ENCODE results near the gene SCYGR4.

SCYGR4 gene

GRCh38 chr2:227630322-227630721, 13.0 kb downstream of the SCYGR4 start:
- H3K27ac ChIP-seq (ENCODE audit: low read length): no peak overlapping the region
- DNase-seq (ENCODE audit: low read depth, low spot score): no peak
- no peaks in the 10 kb centered on the region for H3K36me3 ChIP-seq (ENCODE audit: control insufficient read depth, insufficient read depth, low read length)
- WGBS (ENCODE audit: insufficient coverage, insufficient read length): no CpG with 5 or more reads among the region's 3 CpGs
- no peaks in the 10 kb centered on the region for H3K9me3 ChIP-seq (ENCODE audit: control insufficient read depth, insufficient read depth, low read length)
- no peak overlapping the region for H3K4me3 ChIP-seq (ENCODE audit: low read length)
- no peaks in the 10 kb centered on the region for H3K4me1 ChIP-seq (ENCODE audit: control insufficient read depth, insufficient read depth, low read length)
- H3K27me3 ChIP-seq (ENCODE audit: control insufficient read depth, insufficient read depth, low read length): no peaks in the 10 kb centered on the region

GRCh38 chr2:227632827-227633226, 15.5 kb downstream of the SCYGR4 start:
- H3K36me3 ChIP-seq (ENCODE audit: control insufficient read depth, insufficient read depth, low read length): no peaks in the 10 kb centered on the region
- WGBS (ENCODE audit: insufficient coverage, insufficient read length): no CpG with 5 or more reads among the region's 6 CpGs
- H3K27ac ChIP-seq (ENCODE audit: low read length): no peak overlapping the region
- no peaks in the 10 kb centered on the region for H3K27me3 ChIP-seq (ENCODE audit: control insufficient read depth, insufficient read depth, low read length)
- H3K4me3 ChIP-seq (ENCODE audit: low read length): no peak overlapping the region
- no peak for DNase-seq (ENCODE audit: low read depth, low spot score)
- H3K4me1 ChIP-seq (ENCODE audit: control insufficient read depth, insufficient read depth, low read length): no peaks in the 10 kb centered on the region
- no peaks in the 10 kb centered on the region for H3K9me3 ChIP-seq (ENCODE audit: control insufficient read depth, insufficient read depth, low read length)

- Histone ChIP-seq H3K36me3 (ENCODE audit: control insufficient read depth, insufficient read depth, low read length) (no peaks in the 10 kb centered on the region), H3K4me1 (ENCODE audit: control insufficient read depth, insufficient read depth, low read length) (no peaks in the 10 kb centered on the region), H3K27me3 (ENCODE audit: control insufficient read depth, insufficient read depth, low read length) (no peaks in the 10 kb centered on the region), H3K4me3 (ENCODE audit: low read length) (no peak overlapping the region), H3K27ac (ENCODE audit: low read length) (no peak overlapping the region), H3K9me3 (ENCODE audit: control insufficient read depth, insufficient read depth, low read length) (no peaks in the 10 kb centered on the region)
- no CpG with 5 or more reads among the region's 3 CpGs for WGBS (ENCODE audit: insufficient coverage, insufficient read length)
- DNase-seq (ENCODE audit: low read depth, low spot score): no peak
Observed at GRCh38 chr2:227634201-227634600, 16.9 kb downstream of the SCYGR4 start.

GRCh38 chr2:227642656-227643055, 25.4 kb downstream of the SCYGR4 start:
- no peaks in the 10 kb centered on the region for H3K27me3 ChIP-seq (ENCODE audit: control insufficient read depth, insufficient read depth, low read length)
- DNase-seq (ENCODE audit: low read depth, low spot score): no peak
- peaks cover 1% of the 10 kb centered on the region; the same call in 1 of the 2 replicates for H3K4me1 ChIP-seq (ENCODE audit: control insufficient read depth, insufficient read depth, low read length)
- no peak overlapping the region for H3K4me3 ChIP-seq (ENCODE audit: low read length)
- H3K36me3 ChIP-seq (ENCODE audit: control insufficient read depth, insufficient read depth, low read length): no peaks in the 10 kb centered on the region
- WGBS (ENCODE audit: insufficient coverage, insufficient read length): no CpG with 5 or more reads among the region's 2 CpGs
- H3K27ac ChIP-seq (ENCODE audit: low read length): no peak overlapping the region
- no peaks in the 10 kb centered on the region for H3K9me3 ChIP-seq (ENCODE audit: control insufficient read depth, insufficient read depth, low read length)

GRCh38 chr2:227643990-227644551, 26.8 kb downstream of the SCYGR4 start:
- no CpG with 5 or more reads among the region's 5 CpGs for WGBS (ENCODE audit: insufficient coverage, insufficient read length)
- no peak overlapping the region for H3K27ac ChIP-seq (ENCODE audit: low read length)
- DNase-seq (ENCODE audit: low read depth, low spot score): no peak
- no peaks in the 10 kb centered on the region for H3K9me3 ChIP-seq (ENCODE audit: control insufficient read depth, insufficient read depth, low read length)
- H3K36me3 ChIP-seq (ENCODE audit: control insufficient read depth, insufficient read depth, low read length): no peaks in the 10 kb centered on the region
- H3K27me3 ChIP-seq (ENCODE audit: control insufficient read depth, insufficient read depth, low read length): no peaks in the 10 kb centered on the region
- peaks cover 1% of the 10 kb centered on the region; the same call in 1 of the 2 replicates for H3K4me1 ChIP-seq (ENCODE audit: control insufficient read depth, insufficient read depth, low read length)
- no peak overlapping the region for H3K4me3 ChIP-seq (ENCODE audit: low read length)

GRCh38 chr2:227653419-227653818, 36.1 kb downstream of the SCYGR4 start:
- Histone ChIP-seq H3K36me3 (ENCODE audit: control insufficient read depth, insufficient read depth, low read length) (no peaks in the 10 kb centered on the region), H3K27ac (ENCODE audit: low read length) (no peak overlapping the region), H3K9me3 (ENCODE audit: control insufficient read depth, insufficient read depth, low read length) (no peaks in the 10 kb centered on the region), H3K4me1 (ENCODE audit: control insufficient read depth, insufficient read depth, low read length) (no peaks in the 10 kb centered on the region), H3K27me3 (ENCODE audit: control insufficient read depth, insufficient read depth, low read length) (no peaks in the 10 kb centered on the region), H3K4me3 (ENCODE audit: low read length) (no peak overlapping the region)
- WGBS (ENCODE audit: insufficient coverage, insufficient read length): no CpG with 5 or more reads among the region's 4 CpGs
- DNase-seq (ENCODE audit: low read depth, low spot score): no peak

GRCh38 chr2:227654426-227654825, 37.1 kb downstream of the SCYGR4 start:
- H3K27ac ChIP-seq (ENCODE audit: low read length): no peak overlapping the region
- no peak overlapping the region for H3K4me3 ChIP-seq (ENCODE audit: low read length)
- no peaks in the 10 kb centered on the region for H3K4me1 ChIP-seq (ENCODE audit: control insufficient read depth, insufficient read depth, low read length)
- no peaks in the 10 kb centered on the region for H3K36me3 ChIP-seq (ENCODE audit: control insufficient read depth, insufficient read depth, low read length)
- 100% methylated on average over 1 of the region's 1 CpG for WGBS (ENCODE audit: insufficient coverage, insufficient read length)
- no peaks in the 10 kb centered on the region for H3K9me3 ChIP-seq (ENCODE audit: control insufficient read depth, insufficient read depth, low read length)
- no peaks in the 10 kb centered on the region for H3K27me3 ChIP-seq (ENCODE audit: control insufficient read depth, insufficient read depth, low read length)
- DNase-seq (ENCODE audit: low read depth, low spot score): no peak

GRCh38 chr2:227655454-227655853, 38.2 kb downstream of the SCYGR4 start:
- no peaks in the 10 kb centered on the region for H3K27me3 ChIP-seq (ENCODE audit: control insufficient read depth, insufficient read depth, low read length)
- H3K36me3 ChIP-seq (ENCODE audit: control insufficient read depth, insufficient read depth, low read length): no peaks in the 10 kb centered on the region
- H3K27ac ChIP-seq (ENCODE audit: low read length): no peak overlapping the region
- no peaks in the 10 kb centered on the region for H3K9me3 ChIP-seq (ENCODE audit: control insufficient read depth, insufficient read depth, low read length)
- DNase-seq (ENCODE audit: low read depth, low spot score): no peak
- no CpG with 5 or more reads among the region's 1 CpG for WGBS (ENCODE audit: insufficient coverage, insufficient read length)
- H3K4me3 ChIP-seq (ENCODE audit: low read length): no peak overlapping the region
- no peaks in the 10 kb centered on the region for H3K4me1 ChIP-seq (ENCODE audit: control insufficient read depth, insufficient read depth, low read length)

- Histone ChIP-seq H3K27ac (ENCODE audit: low read length) (no peak overlapping the region), H3K4me3 (ENCODE audit: low read length) (no peak overlapping the region), H3K4me1 (ENCODE audit: control insufficient read depth, insufficient read depth, low read length) (no peaks in the 10 kb centered on the region; the same call in 1 of the 2 replicates), H3K27me3 (ENCODE audit: control insufficient read depth, insufficient read depth, low read length) (no peaks in the 10 kb centered on the region), H3K36me3 (ENCODE audit: control insufficient read depth, insufficient read depth, low read length) (no peaks in the 10 kb centered on the region), H3K9me3 (ENCODE audit: control insufficient read depth, insufficient read depth, low read length) (no peaks in the 10 kb centered on the region)
- no CpG with 5 or more reads among the region's 8 CpGs for WGBS (ENCODE audit: insufficient coverage, insufficient read length)
- no peak for DNase-seq (ENCODE audit: low read depth, low spot score)
Observed at GRCh38 chr2:227657199-227657845, 40.0 kb downstream of the SCYGR4 start.

GRCh38 chr2:227661025-227661649, 43.8 kb downstream of the SCYGR4 start:
- peak; percentile 25 for DNase-seq (ENCODE audit: low read depth, low spot score)
- WGBS (ENCODE audit: insufficient coverage, insufficient read length): no CpG with 5 or more reads among the region's 7 CpGs
- no peaks in the 10 kb centered on the region for H3K36me3 ChIP-seq (ENCODE audit: control insufficient read depth, insufficient read depth, low read length)
- H3K9me3 ChIP-seq (ENCODE audit: control insufficient read depth, insufficient read depth, low read length): no peaks in the 10 kb centered on the region
- no peaks in the 10 kb centered on the region; the same call in 1 of the 2 replicates for H3K4me1 ChIP-seq (ENCODE audit: control insufficient read depth, insufficient read depth, low read length)
- H3K27ac ChIP-seq (ENCODE audit: low read length): no peak overlapping the region
- 0 out of 2 replicates have a peak, but pooled peaks cover 1% of the 10 kb centered on the region for H3K27me3 ChIP-seq (ENCODE audit: control insufficient read depth, insufficient read depth, low read length)
- no peak overlapping the region for H3K4me3 ChIP-seq (ENCODE audit: low read length)

Data from iPS DF 6.9 (cell line).